H9 (cell line): ENCODE results near the gene SCN5A. TPM values are rescaled to one million over a fixed set of nuclear protein-coding genes. Genes with fewer than 3 reads are reported as not detected.

Experiments
- DNase-seq: peaks from one replicate; pipeline ENCODE4 v3.0.0-alpha.2; 2017
- H2AFZ ChIP-seq: one replicate; pipeline ENCODE4 v1.6.1; 2013; ENCODE audit warnings: mild to moderate bottlenecking, low read length, control low read depth, moderate library complexity
- H2AK5ac ChIP-seq: 2 replicates; pipeline ENCODE4 v1.6.1; 2013; ENCODE audit warnings: low read length, control low read depth, mixed read lengths; ENCODE audit not compliant: insufficient read length
- H2BK120ac ChIP-seq: one replicate; pipeline ENCODE4 v1.6.1; 2013; ENCODE audit warnings: low read depth, mild to moderate bottlenecking, low read length, control low read depth, inconsistent platforms; ENCODE audit not compliant: poor library complexity, severe bottlenecking
- H2BK12ac ChIP-seq: 2 replicates; pipeline ENCODE4 v1.6.1; 2013; ENCODE audit warnings: low read length, control low read depth, mixed read lengths, low read depth; ENCODE audit not compliant: insufficient read length
- H2BK15ac ChIP-seq: 2 replicates; pipeline ENCODE4 v1.6.1; 2013; ENCODE audit warnings: low read depth, low read length, control low read depth
- H2BK20ac ChIP-seq: one replicate; pipeline ENCODE4 v1.6.1; 2013; ENCODE audit warnings: low read depth, mild to moderate bottlenecking, low read length, control low read depth, inconsistent platforms; ENCODE audit not compliant: poor library complexity, severe bottlenecking
- H2BK5ac ChIP-seq: 2 replicates; pipeline ENCODE4 v1.6.1; 2013; ENCODE audit warnings: low read length, control low read depth, mixed read lengths; ENCODE audit not compliant: insufficient read length
- H3K14ac ChIP-seq: 2 replicates; pipeline ENCODE4 v1.6.1; 2013; ENCODE audit warnings: low read length, control low read depth; ENCODE audit not compliant: insufficient read depth
- H3K18ac ChIP-seq: 2 replicates; pipeline ENCODE4 v1.6.1; 2013; ENCODE audit warnings: low read depth, mild to moderate bottlenecking, mixed read lengths, low read length, control low read depth; ENCODE audit not compliant: insufficient read length
- H3K23ac ChIP-seq: 2 replicates; pipeline ENCODE4 v1.6.1; 2013; ENCODE audit warnings: low read length, control low read depth, mixed read lengths, low read depth; ENCODE audit not compliant: insufficient read length
- H3K23me2 ChIP-seq: 2 replicates; pipeline ENCODE4 v1.6.1; 2013; ENCODE audit warnings: low read depth, mild to moderate bottlenecking, mixed read lengths, low read length, control low read depth; ENCODE audit not compliant: insufficient read length, poor library complexity, severe bottlenecking
- H3K27ac ChIP-seq: 2 replicates; pipeline ENCODE4 v1.5.1; 2013; ENCODE audit warnings: low read length, control low read depth, mixed read lengths, low read depth; ENCODE audit not compliant: insufficient read length
- H3K27me3 ChIP-seq: 2 replicates; pipeline ENCODE4 v1.6.1; 2013; ENCODE audit warnings: low read length, control low read depth, inconsistent platforms; ENCODE audit not compliant: insufficient read depth
- H3K4ac ChIP-seq: 2 replicates; pipeline ENCODE4 v1.6.1; 2013; ENCODE audit warnings: low read depth, mild to moderate bottlenecking, control low read depth, inconsistent platforms, low read length, moderate library complexity
- H3K4me1 ChIP-seq: 2 replicates; pipeline ENCODE4 v1.6.1; 2013; ENCODE audit warnings: low read length, control low read depth, inconsistent platforms; ENCODE audit not compliant: insufficient read depth
- H3K4me2 ChIP-seq: 2 replicates; pipeline ENCODE4 v1.6.1; 2013; ENCODE audit warnings: low read length, control low read depth, mixed read lengths; ENCODE audit not compliant: insufficient read length, insufficient read depth
- H3K56ac ChIP-seq: 2 replicates; pipeline ENCODE4 v1.6.1; 2013; ENCODE audit warnings: low read depth, mild to moderate bottlenecking, mixed read lengths, low read length, control low read depth; ENCODE audit not compliant: insufficient read length
- H3K79me1 ChIP-seq: 2 replicates; pipeline ENCODE4 v1.6.1; 2013; ENCODE audit warnings: low read depth, mild to moderate bottlenecking, moderate library complexity, low read length, control low read depth, inconsistent platforms; ENCODE audit not compliant: insufficient read depth, poor library complexity, severe bottlenecking
- H3K79me2 ChIP-seq: 2 replicates; pipeline ENCODE4 v1.6.1; 2013; ENCODE audit warnings: low read length, control low read depth, inconsistent platforms; ENCODE audit not compliant: insufficient read depth
- H3K9ac ChIP-seq: 2 replicates; pipeline ENCODE4 v1.6.1; 2013; ENCODE audit warnings: low read length, control low read depth, mixed read lengths; ENCODE audit not compliant: insufficient read length; ENCODE audit errors: extremely low read depth
- H3K9me3 ChIP-seq: one replicate; pipeline ENCODE4 v1.6.1; 2013; ENCODE audit warnings: low read depth, low read length, inconsistent platforms; ENCODE audit not compliant: control insufficient read depth
- H3T11ph ChIP-seq: one replicate; pipeline ENCODE4 v1.6.1; 2013; ENCODE audit warnings: mild to moderate bottlenecking, low read length, control low read depth, inconsistent platforms
- H4K20me1 ChIP-seq: one replicate; pipeline ENCODE4 v1.6.1; 2013; ENCODE audit not compliant: control insufficient read depth, insufficient read length, insufficient read depth
- H4K5ac ChIP-seq: 2 replicates; pipeline ENCODE4 v1.6.1; 2013; ENCODE audit warnings: low read depth, mild to moderate bottlenecking, mixed read lengths, low read length, control low read depth; ENCODE audit not compliant: insufficient read length
- H4K8ac ChIP-seq: replicated peaks from 2 replicates; pipeline ENCODE4 v1.6.1; 2013; ENCODE audit warnings: low read length, control low read depth, mixed read lengths, low read depth; ENCODE audit not compliant: insufficient read length
- H4K91ac ChIP-seq: 2 replicates; pipeline ENCODE4 v1.6.1; 2013; ENCODE audit warnings: low read depth, mild to moderate bottlenecking, moderate library complexity, mixed read lengths, low read length, control low read depth; ENCODE audit not compliant: insufficient read length
- H3K27ac Mint-ChIP-seq, 3 experiments: 2 replicates in 2 of 3; 3 replicates in 1 of 3; pipeline ENCODE4 v1.8.0; 2020 to 2021; ENCODE audit warnings: mixed read lengths in 3 of 3, mild to moderate bottlenecking in 1 of 3, moderate library complexity in 1 of 3
- H3K27me3 Mint-ChIP-seq: 2 replicates; pipeline ENCODE4 v1.8.0; 2021; ENCODE audit warnings: low read depth, mild to moderate bottlenecking, moderate library complexity, mixed read lengths
- H3K36me3 Mint-ChIP-seq, 3 experiments: 2 replicates in 2 of 3; 3 replicates in 1 of 3; pipeline ENCODE4 v1.8.0; 2020 to 2021; ENCODE audit warnings: low read depth in 3 of 3, mixed read lengths in 3 of 3; ENCODE audit not compliant: insufficient read depth in 1 of 3
- H3K4me1 Mint-ChIP-seq, 2 experiments: 2 replicates each; pipeline ENCODE4 v1.8.0; 2020; ENCODE audit warnings: mixed read lengths in 2 of 2
- H3K4me3 Mint-ChIP-seq, 2 experiments: 2 replicates in 1 of 2; 3 replicates in 1 of 2; pipeline ENCODE4 v1.8.0; 2020 to 2021; ENCODE audit warnings: mild to moderate bottlenecking in 2 of 2, mixed read lengths in 2 of 2, moderate library complexity in 1 of 2
- H3K9me3 Mint-ChIP-seq, 2 experiments: 2 replicates in 1 of 2; 3 replicates in 1 of 2; pipeline ENCODE4 v1.8.0; 2020; ENCODE audit warnings: mild to moderate bottlenecking in 2 of 2, mixed read lengths in 2 of 2, moderate library complexity in 1 of 2
- WGBS: extraction: QIAGEN DNeasy Blood & Tissue Kit; methylation state at CpG from one replicate; pipeline ENCODE4 v1.1.7; 2013; ENCODE audit warnings: missing lambda C conversion rate, low lambda C conversion rate, mixed read lengths; ENCODE audit not compliant: insufficient read length; ENCODE audit errors: extremely low coverage; 5-methylcytosine and 5-hydroxymethylcytosine counted together
- total RNA-seq: library from RNA; stranded (reverse); gene quantifications from 2 replicates; pipeline ENCODE4 v1.2.1, GENCODE V29; 2021
- TF ChIP-seq, protein P1 (sequence below): fragments of 200-600 bp; sonication (generic); conservative IDR thresholded peaks from 3 replicates; pipeline ENCODE4 v1.8.0; 2021; ENCODE audit warnings: antibody characterized with exemption, mild to moderate bottlenecking

SCN5A gene
- total RNA-seq, 1 experiment from 2014 or later, result 6.5 TPM

DNA sequence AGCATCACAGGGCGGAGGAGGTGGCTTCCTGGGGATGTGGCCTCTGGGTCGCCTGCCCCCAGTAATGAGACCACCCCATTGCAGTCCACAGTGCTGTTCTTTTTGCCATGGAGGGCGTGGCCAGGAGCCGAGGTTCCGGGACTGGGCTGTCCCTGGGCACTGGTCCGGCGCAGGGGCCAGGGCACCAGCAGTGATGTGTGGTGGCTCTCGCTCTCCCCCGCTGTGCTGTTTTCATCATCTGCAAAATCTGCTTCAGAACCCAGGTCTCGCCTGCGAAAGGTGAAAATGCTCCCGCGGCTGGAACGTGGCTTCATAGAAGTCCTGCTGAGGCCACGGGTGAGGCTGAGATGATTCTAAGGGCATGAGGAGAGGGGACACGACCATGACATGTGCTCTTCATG, 45.8 kb downstream of the SCN5A start:
- DNase-seq, result no peak
- H3K27ac ChIP-seq, result no peak overlapping the region
- H3K9ac ChIP-seq, result no peak overlapping the region
- no peak overlapping the region for H4K91ac ChIP-seq
- no peak overlapping the region for H2BK20ac ChIP-seq
- no peak overlapping the region for H3K4me2 ChIP-seq
- H3K23me2 ChIP-seq, result no peaks in the 10 kb centered on the region
- H4K20me1 ChIP-seq, result no peaks in the 10 kb centered on the region
- no peak overlapping the region for H3K4me3 Mint-ChIP-seq
- no peak overlapping the region for H2BK120ac ChIP-seq
- H4K8ac ChIP-seq, result no peak overlapping the region
- H3K14ac ChIP-seq, result no peak overlapping the region
- H3K18ac ChIP-seq, result no peak overlapping the region
- H3K27me3 Mint-ChIP-seq, result no peaks in the 10 kb centered on the region; the same call in 1 of the 2 replicates
- H3K4me1 ChIP-seq, result no peaks in the 10 kb centered on the region
- no peak overlapping the region for H3K27ac Mint-ChIP-seq
- peaks cover 12 to 22% of the 10 kb centered on the region in 2 experiments for H3K4me1 Mint-ChIP-seq
- TF ChIP-seq, protein P1, sequence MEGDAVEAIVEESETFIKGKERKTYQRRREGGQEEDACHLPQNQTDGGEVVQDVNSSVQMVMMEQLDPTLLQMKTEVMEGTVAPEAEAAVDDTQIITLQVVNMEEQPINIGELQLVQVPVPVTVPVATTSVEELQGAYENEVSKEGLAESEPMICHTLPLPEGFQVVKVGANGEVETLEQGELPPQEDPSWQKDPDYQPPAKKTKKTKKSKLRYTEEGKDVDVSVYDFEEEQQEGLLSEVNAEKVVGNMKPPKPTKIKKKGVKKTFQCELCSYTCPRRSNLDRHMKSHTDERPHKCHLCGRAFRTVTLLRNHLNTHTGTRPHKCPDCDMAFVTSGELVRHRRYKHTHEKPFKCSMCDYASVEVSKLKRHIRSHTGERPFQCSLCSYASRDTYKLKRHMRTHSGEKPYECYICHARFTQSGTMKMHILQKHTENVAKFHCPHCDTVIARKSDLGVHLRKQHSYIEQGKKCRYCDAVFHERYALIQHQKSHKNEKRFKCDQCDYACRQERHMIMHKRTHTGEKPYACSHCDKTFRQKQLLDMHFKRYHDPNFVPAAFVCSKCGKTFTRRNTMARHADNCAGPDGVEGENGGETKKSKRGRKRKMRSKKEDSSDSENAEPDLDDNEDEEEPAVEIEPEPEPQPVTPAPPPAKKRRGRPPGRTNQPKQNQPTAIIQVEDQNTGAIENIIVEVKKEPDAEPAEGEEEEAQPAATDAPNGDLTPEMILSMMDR, result no peak
- H2BK12ac ChIP-seq, result no peak overlapping the region
- H3K79me1 ChIP-seq, result no peaks in the 10 kb centered on the region
- H3K4ac ChIP-seq, result no peak overlapping the region
- H2AK5ac ChIP-seq, result no peak overlapping the region
- H3K9me3 Mint-ChIP-seq, result peaks cover 0 to 4% of the 10 kb centered on the region in 2 experiments; a peak in 4 of 5 replicates
- H2AFZ ChIP-seq, result no peak overlapping the region
- no peak overlapping the region for H3T11ph ChIP-seq
- no peak overlapping the region for H2BK15ac ChIP-seq
- peaks cover 10 to 14% (median 13%) of the 10 kb centered on the region in 3 experiments; a peak in 6 of 7 replicates for H3K36me3 Mint-ChIP-seq
- WGBS, result no CpG with 5 or more reads among the region's 16 CpGs
- no peak overlapping the region for H3K23ac ChIP-seq
- H3K56ac ChIP-seq, result no peak overlapping the region
- H3K79me2 ChIP-seq, result no peaks in the 10 kb centered on the region
- no peak overlapping the region for H4K5ac ChIP-seq
- no peak overlapping the region for H2BK5ac ChIP-seq
- no peaks in the 10 kb centered on the region for H3K27me3 ChIP-seq
- no peaks in the 10 kb centered on the region for H3K9me3 ChIP-seq
